H9 (cell line): Measurements from ENCODE around the gene NVL. TPM values are rescaled to one million over a fixed set of nuclear protein-coding genes. Genes with fewer than 3 reads are reported as not detected.

Source experiments
- DNase-seq: peaks from one replicate; pipeline ENCODE4 v3.0.0-alpha.2; 2017
- H2AFZ ChIP-seq: one replicate; pipeline ENCODE4 v1.6.1; 2013; ENCODE audit warnings: mild to moderate bottlenecking, low read length, control low read depth, moderate library complexity
- H2AK5ac ChIP-seq: 2 replicates; pipeline ENCODE4 v1.6.1; 2013; ENCODE audit warnings: low read length, control low read depth, mixed read lengths; ENCODE audit not compliant: insufficient read length
- H2BK120ac ChIP-seq: one replicate; pipeline ENCODE4 v1.6.1; 2013; ENCODE audit warnings: low read depth, mild to moderate bottlenecking, low read length, control low read depth, inconsistent platforms; ENCODE audit not compliant: poor library complexity, severe bottlenecking
- H2BK12ac ChIP-seq: 2 replicates; pipeline ENCODE4 v1.6.1; 2013; ENCODE audit warnings: low read length, control low read depth, mixed read lengths, low read depth; ENCODE audit not compliant: insufficient read length
- H2BK15ac ChIP-seq: 2 replicates; pipeline ENCODE4 v1.6.1; 2013; ENCODE audit warnings: low read depth, low read length, control low read depth
- H2BK20ac ChIP-seq: one replicate; pipeline ENCODE4 v1.6.1; 2013; ENCODE audit warnings: low read depth, mild to moderate bottlenecking, low read length, control low read depth, inconsistent platforms; ENCODE audit not compliant: poor library complexity, severe bottlenecking
- H2BK5ac ChIP-seq: 2 replicates; pipeline ENCODE4 v1.6.1; 2013; ENCODE audit warnings: low read length, control low read depth, mixed read lengths; ENCODE audit not compliant: insufficient read length
- H3K14ac ChIP-seq: 2 replicates; pipeline ENCODE4 v1.6.1; 2013; ENCODE audit warnings: low read length, control low read depth; ENCODE audit not compliant: insufficient read depth
- H3K18ac ChIP-seq: 2 replicates; pipeline ENCODE4 v1.6.1; 2013; ENCODE audit warnings: low read depth, mild to moderate bottlenecking, mixed read lengths, low read length, control low read depth; ENCODE audit not compliant: insufficient read length
- H3K23ac ChIP-seq: 2 replicates; pipeline ENCODE4 v1.6.1; 2013; ENCODE audit warnings: low read length, control low read depth, mixed read lengths, low read depth; ENCODE audit not compliant: insufficient read length
- H3K23me2 ChIP-seq: 2 replicates; pipeline ENCODE4 v1.6.1; 2013; ENCODE audit warnings: low read depth, mild to moderate bottlenecking, mixed read lengths, low read length, control low read depth; ENCODE audit not compliant: insufficient read length, poor library complexity, severe bottlenecking
- H3K27ac ChIP-seq: 2 replicates; pipeline ENCODE4 v1.5.1; 2013; ENCODE audit warnings: low read length, control low read depth, mixed read lengths, low read depth; ENCODE audit not compliant: insufficient read length
- H3K27me3 ChIP-seq: 2 replicates; pipeline ENCODE4 v1.6.1; 2013; ENCODE audit warnings: low read length, control low read depth, inconsistent platforms; ENCODE audit not compliant: insufficient read depth
- H3K4ac ChIP-seq: 2 replicates; pipeline ENCODE4 v1.6.1; 2013; ENCODE audit warnings: low read depth, mild to moderate bottlenecking, control low read depth, inconsistent platforms, low read length, moderate library complexity
- H3K4me1 ChIP-seq: 2 replicates; pipeline ENCODE4 v1.6.1; 2013; ENCODE audit warnings: low read length, control low read depth, inconsistent platforms; ENCODE audit not compliant: insufficient read depth
- H3K4me2 ChIP-seq: 2 replicates; pipeline ENCODE4 v1.6.1; 2013; ENCODE audit warnings: low read length, control low read depth, mixed read lengths; ENCODE audit not compliant: insufficient read length, insufficient read depth
- H3K56ac ChIP-seq: 2 replicates; pipeline ENCODE4 v1.6.1; 2013; ENCODE audit warnings: low read depth, mild to moderate bottlenecking, mixed read lengths, low read length, control low read depth; ENCODE audit not compliant: insufficient read length
- H3K79me1 ChIP-seq: 2 replicates; pipeline ENCODE4 v1.6.1; 2013; ENCODE audit warnings: low read depth, mild to moderate bottlenecking, moderate library complexity, low read length, control low read depth, inconsistent platforms; ENCODE audit not compliant: insufficient read depth, poor library complexity, severe bottlenecking
- H3K79me2 ChIP-seq: 2 replicates; pipeline ENCODE4 v1.6.1; 2013; ENCODE audit warnings: low read length, control low read depth, inconsistent platforms; ENCODE audit not compliant: insufficient read depth
- H3K9ac ChIP-seq: 2 replicates; pipeline ENCODE4 v1.6.1; 2013; ENCODE audit warnings: low read length, control low read depth, mixed read lengths; ENCODE audit not compliant: insufficient read length; ENCODE audit errors: extremely low read depth
- H3K9me3 ChIP-seq: one replicate; pipeline ENCODE4 v1.6.1; 2013; ENCODE audit warnings: low read depth, low read length, inconsistent platforms; ENCODE audit not compliant: control insufficient read depth
- H3T11ph ChIP-seq: one replicate; pipeline ENCODE4 v1.6.1; 2013; ENCODE audit warnings: mild to moderate bottlenecking, low read length, control low read depth, inconsistent platforms
- H4K20me1 ChIP-seq: one replicate; pipeline ENCODE4 v1.6.1; 2013; ENCODE audit not compliant: control insufficient read depth, insufficient read length, insufficient read depth
- H4K5ac ChIP-seq: 2 replicates; pipeline ENCODE4 v1.6.1; 2013; ENCODE audit warnings: low read depth, mild to moderate bottlenecking, mixed read lengths, low read length, control low read depth; ENCODE audit not compliant: insufficient read length
- H4K8ac ChIP-seq: replicated peaks from 2 replicates; pipeline ENCODE4 v1.6.1; 2013; ENCODE audit warnings: low read length, control low read depth, mixed read lengths, low read depth; ENCODE audit not compliant: insufficient read length
- H4K91ac ChIP-seq: 2 replicates; pipeline ENCODE4 v1.6.1; 2013; ENCODE audit warnings: low read depth, mild to moderate bottlenecking, moderate library complexity, mixed read lengths, low read length, control low read depth; ENCODE audit not compliant: insufficient read length
- H3K27ac Mint-ChIP-seq, 3 experiments: 2 replicates in 2 of 3; 3 replicates in 1 of 3; pipeline ENCODE4 v1.8.0; 2020 to 2021; ENCODE audit warnings: mixed read lengths in 3 of 3, mild to moderate bottlenecking in 1 of 3, moderate library complexity in 1 of 3
- H3K27me3 Mint-ChIP-seq: 2 replicates; pipeline ENCODE4 v1.8.0; 2021; ENCODE audit warnings: low read depth, mild to moderate bottlenecking, moderate library complexity, mixed read lengths
- H3K36me3 Mint-ChIP-seq, 3 experiments: 2 replicates in 2 of 3; 3 replicates in 1 of 3; pipeline ENCODE4 v1.8.0; 2020 to 2021; ENCODE audit warnings: low read depth in 3 of 3, mixed read lengths in 3 of 3; ENCODE audit not compliant: insufficient read depth in 1 of 3
- H3K4me1 Mint-ChIP-seq, 2 experiments: 2 replicates each; pipeline ENCODE4 v1.8.0; 2020; ENCODE audit warnings: mixed read lengths in 2 of 2
- H3K4me3 Mint-ChIP-seq, 2 experiments: 2 replicates in 1 of 2; 3 replicates in 1 of 2; pipeline ENCODE4 v1.8.0; 2020 to 2021; ENCODE audit warnings: mild to moderate bottlenecking in 2 of 2, mixed read lengths in 2 of 2, moderate library complexity in 1 of 2
- H3K9me3 Mint-ChIP-seq, 2 experiments: 2 replicates in 1 of 2; 3 replicates in 1 of 2; pipeline ENCODE4 v1.8.0; 2020; ENCODE audit warnings: mild to moderate bottlenecking in 2 of 2, mixed read lengths in 2 of 2, moderate library complexity in 1 of 2
- WGBS: extraction: QIAGEN DNeasy Blood & Tissue Kit; methylation state at CpG from one replicate; pipeline ENCODE4 v1.1.7; 2013; ENCODE audit warnings: missing lambda C conversion rate, low lambda C conversion rate, mixed read lengths; ENCODE audit not compliant: insufficient read length; ENCODE audit errors: extremely low coverage; 5-methylcytosine and 5-hydroxymethylcytosine counted together
- total RNA-seq: library from RNA; stranded (reverse); gene quantifications from 2 replicates; pipeline ENCODE4 v1.2.1, GENCODE V29; 2021
- TF ChIP-seq, protein P1 (sequence below): fragments of 200-600 bp; sonication (generic); conservative IDR thresholded peaks from 3 replicates; pipeline ENCODE4 v1.8.0; 2021; ENCODE audit warnings: antibody characterized with exemption, mild to moderate bottlenecking

The NVL gene
- total RNA-seq, 1 experiment from 2014 or later, result 66.9 TPM

DNA sequence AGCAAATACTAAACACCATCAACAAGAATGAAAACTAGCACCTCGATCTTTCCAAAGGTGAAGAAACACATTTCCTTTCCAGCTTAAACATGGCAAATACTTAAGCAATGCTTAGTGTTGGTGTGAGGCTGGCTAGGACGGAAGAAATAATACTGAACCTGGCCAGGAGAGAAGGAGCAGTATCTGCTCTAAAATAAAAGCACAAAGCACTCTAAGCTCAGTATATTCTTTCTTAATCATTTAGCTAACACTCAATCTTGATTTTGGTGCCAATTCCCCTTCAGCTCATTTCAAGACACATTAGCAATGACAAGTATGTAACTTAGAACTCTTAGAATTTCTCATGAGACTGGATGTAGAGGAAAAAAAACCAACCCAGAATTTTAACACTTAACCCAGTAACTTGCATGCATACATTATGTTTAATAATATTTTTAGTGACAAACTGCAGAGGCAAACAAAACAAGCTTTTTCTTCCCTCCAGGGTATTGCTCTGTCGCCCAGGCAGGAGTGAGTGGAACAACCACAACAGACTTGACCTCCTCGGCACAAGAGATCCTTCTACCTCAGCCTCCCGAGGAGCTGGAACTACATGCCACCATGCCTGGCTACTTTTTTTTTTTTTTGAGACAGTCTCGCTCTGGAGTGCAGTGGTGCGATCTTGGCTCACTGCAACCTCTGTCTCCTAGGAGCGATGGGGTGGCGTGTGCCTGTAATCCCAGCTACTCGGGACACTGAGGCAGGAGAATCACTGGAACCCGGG is 92.7 kb downstream of the NVL start:
- no peak overlapping the region for H3T11ph ChIP-seq
- H2BK120ac ChIP-seq, result no peak overlapping the region
- H4K20me1 ChIP-seq, result no peaks in the 10 kb centered on the region
- H2AK5ac ChIP-seq, result no peak overlapping the region
- Mint-ChIP-seq H3K27me3 (no peaks in the 10 kb centered on the region), H3K36me3 (peaks cover 9 to 41% (median 25%) of the 10 kb centered on the region in 3 experiments; a peak in 6 of 7 replicates), H3K9me3 (no peaks in the 10 kb centered on the region), H3K4me3 (peak overlapping the region in 1 of 2 experiments; percentile 47; a peak in 1 of 5 replicates), H3K4me1 (peaks cover 48 to 56% of the 10 kb centered on the region in 2 experiments), H3K27ac (peak overlapping the region in 2 of 3 experiments; percentile 77 to 85; a peak in 5 of 7 replicates)
- no peak overlapping the region for H2BK20ac ChIP-seq
- DNase-seq, result no peak
- no peak overlapping the region for H3K27ac ChIP-seq
- no peak overlapping the region for H3K56ac ChIP-seq
- no peaks in the 10 kb centered on the region for H3K27me3 ChIP-seq
- no peaks in the 10 kb centered on the region for H3K23me2 ChIP-seq
- no peaks in the 10 kb centered on the region for H3K79me2 ChIP-seq
- H3K79me1 ChIP-seq, result no peaks in the 10 kb centered on the region
- no peak overlapping the region for H2BK5ac ChIP-seq
- peaks cover 12% of the 10 kb centered on the region; the same call in 1 of the 2 replicates for H3K4me1 ChIP-seq
- no peak overlapping the region for H2BK12ac ChIP-seq
- no peak overlapping the region; the same call in 1 of the 2 replicates for H3K14ac ChIP-seq
- H3K4me2 ChIP-seq, result no peak overlapping the region
- H3K4ac ChIP-seq, result no peak overlapping the region
- H3K18ac ChIP-seq, result no peak overlapping the region
- H3K9me3 ChIP-seq, result no peaks in the 10 kb centered on the region
- TF ChIP-seq, protein P1, sequence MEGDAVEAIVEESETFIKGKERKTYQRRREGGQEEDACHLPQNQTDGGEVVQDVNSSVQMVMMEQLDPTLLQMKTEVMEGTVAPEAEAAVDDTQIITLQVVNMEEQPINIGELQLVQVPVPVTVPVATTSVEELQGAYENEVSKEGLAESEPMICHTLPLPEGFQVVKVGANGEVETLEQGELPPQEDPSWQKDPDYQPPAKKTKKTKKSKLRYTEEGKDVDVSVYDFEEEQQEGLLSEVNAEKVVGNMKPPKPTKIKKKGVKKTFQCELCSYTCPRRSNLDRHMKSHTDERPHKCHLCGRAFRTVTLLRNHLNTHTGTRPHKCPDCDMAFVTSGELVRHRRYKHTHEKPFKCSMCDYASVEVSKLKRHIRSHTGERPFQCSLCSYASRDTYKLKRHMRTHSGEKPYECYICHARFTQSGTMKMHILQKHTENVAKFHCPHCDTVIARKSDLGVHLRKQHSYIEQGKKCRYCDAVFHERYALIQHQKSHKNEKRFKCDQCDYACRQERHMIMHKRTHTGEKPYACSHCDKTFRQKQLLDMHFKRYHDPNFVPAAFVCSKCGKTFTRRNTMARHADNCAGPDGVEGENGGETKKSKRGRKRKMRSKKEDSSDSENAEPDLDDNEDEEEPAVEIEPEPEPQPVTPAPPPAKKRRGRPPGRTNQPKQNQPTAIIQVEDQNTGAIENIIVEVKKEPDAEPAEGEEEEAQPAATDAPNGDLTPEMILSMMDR, result no peak
- no peak overlapping the region for H4K5ac ChIP-seq
- no peak overlapping the region for H2AFZ ChIP-seq
- no peak overlapping the region for H3K23ac ChIP-seq
- H4K91ac ChIP-seq, result no peak overlapping the region
- no peak overlapping the region for H3K9ac ChIP-seq
- no peak overlapping the region for H4K8ac ChIP-seq
- WGBS, result no CpG with 5 or more reads among the region's 11 CpGs
- no peak overlapping the region for H2BK15ac ChIP-seq
